PC-9 (cell line): ENCODE data around the gene VCAN.

Experiments used
- CTCF ChIP-seq: fragments of 200-600 bp; sonication (generic); conservative IDR thresholded peaks from 2 replicates; pipeline ENCODE4 v1.6.1; 2017; ENCODE audit warnings: mixed run types, antibody characterized with exemption, mild to moderate bottlenecking, moderate library complexity
- EZH2 ChIP-seq: fragments of 200-600 bp; sonication (generic); IDR thresholded peaks from 2 replicates; pipeline ENCODE4 v1.8.0; 2017; ENCODE audit warnings: antibody characterized with exemption, low read depth

GRCh38 chr5:83434946-83435345 lies 36.6 kb upstream of the VCAN start:
- TF ChIP-seq CTCF (no peak), EZH2 (no peak)
